ENCODE results near the gene PPIG. TPM values are rescaled to one million over a fixed set of nuclear protein-coding genes. Genes with fewer than 3 reads are reported as not detected.
A peak's percentile ranks its signal among the peaks of the same experiment; 100 is the strongest.

Gene PPIG
- total RNA-seq, 6 experiments from 2014 or later, result 36.5 to 40.3 (median 38.3) TPM

DNA sequence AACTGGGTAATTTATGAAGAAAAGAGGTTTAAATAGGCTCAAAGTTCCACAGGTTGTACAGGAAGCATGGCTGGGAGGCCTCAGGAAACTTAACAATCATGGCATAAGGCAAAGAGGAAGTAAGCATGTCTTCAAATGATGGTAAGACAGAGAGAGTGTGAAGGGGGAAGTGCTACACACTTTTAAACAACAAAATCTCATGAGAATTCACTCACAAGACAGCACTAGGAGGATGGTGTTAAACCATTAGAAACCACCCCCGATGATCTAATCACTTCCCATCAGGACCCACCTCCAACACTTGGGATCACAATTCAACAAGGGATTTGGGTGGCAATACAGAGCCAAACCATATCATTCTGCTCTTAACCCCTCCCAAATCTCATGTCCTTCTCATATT, 75.2 kb downstream of the PPIG start:
- no peak for DNase-seq
- Mint-ChIP-seq H3K4me1 (ENCODE audit: low read depth) (peaks cover 1% of the 10 kb centered on the region), H3K36me3 (ENCODE audit: low read depth) (no peaks in the 10 kb centered on the region), H3K4me3 (no peak overlapping the region), H3K27me3 (ENCODE audit: insufficient read depth) (no peaks in the 10 kb centered on the region; the same call in 1 of the 2 replicates), H3K27ac (no peak overlapping the region), H3K9me3 (no peaks in the 10 kb centered on the region)
- TF ChIP-seq, protein P1, sequence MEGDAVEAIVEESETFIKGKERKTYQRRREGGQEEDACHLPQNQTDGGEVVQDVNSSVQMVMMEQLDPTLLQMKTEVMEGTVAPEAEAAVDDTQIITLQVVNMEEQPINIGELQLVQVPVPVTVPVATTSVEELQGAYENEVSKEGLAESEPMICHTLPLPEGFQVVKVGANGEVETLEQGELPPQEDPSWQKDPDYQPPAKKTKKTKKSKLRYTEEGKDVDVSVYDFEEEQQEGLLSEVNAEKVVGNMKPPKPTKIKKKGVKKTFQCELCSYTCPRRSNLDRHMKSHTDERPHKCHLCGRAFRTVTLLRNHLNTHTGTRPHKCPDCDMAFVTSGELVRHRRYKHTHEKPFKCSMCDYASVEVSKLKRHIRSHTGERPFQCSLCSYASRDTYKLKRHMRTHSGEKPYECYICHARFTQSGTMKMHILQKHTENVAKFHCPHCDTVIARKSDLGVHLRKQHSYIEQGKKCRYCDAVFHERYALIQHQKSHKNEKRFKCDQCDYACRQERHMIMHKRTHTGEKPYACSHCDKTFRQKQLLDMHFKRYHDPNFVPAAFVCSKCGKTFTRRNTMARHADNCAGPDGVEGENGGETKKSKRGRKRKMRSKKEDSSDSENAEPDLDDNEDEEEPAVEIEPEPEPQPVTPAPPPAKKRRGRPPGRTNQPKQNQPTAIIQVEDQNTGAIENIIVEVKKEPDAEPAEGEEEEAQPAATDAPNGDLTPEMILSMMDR (IDR thresholded peaks at IDR 0.05), result no peak

DNA sequence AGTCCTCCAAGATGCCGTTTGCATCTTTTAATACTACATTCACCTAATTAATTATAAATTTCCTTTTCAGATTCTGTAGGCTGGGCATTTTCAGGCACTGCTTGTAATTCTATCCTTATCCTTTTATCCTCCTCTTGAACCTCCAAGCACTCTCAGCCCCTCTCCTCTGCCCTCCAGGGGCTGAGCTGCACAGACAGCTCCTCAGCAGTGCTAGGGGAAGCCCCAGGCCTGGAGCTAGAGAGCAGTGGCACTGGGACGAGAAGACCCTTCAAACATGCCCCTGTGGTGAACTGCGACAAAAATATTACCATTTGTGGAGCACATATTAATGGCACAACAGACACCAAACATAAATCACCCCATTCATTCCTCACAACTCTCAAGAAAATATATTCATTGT, 77.1 kb downstream of the PPIG start:
- H3K4me1 Mint-ChIP-seq (ENCODE audit: low read depth), result peaks cover 21% of the 10 kb centered on the region
- no peaks in the 10 kb centered on the region for H3K36me3 Mint-ChIP-seq (ENCODE audit: low read depth)
- TF ChIP-seq, protein P1 (IDR thresholded peaks at IDR 0.05), result no peak
- no peak overlapping the region for H3K4me3 Mint-ChIP-seq
- H3K9me3 Mint-ChIP-seq, result no peaks in the 10 kb centered on the region
- no peak overlapping the region for H3K27ac Mint-ChIP-seq
- peaks cover 3% of the 10 kb centered on the region for H3K27me3 Mint-ChIP-seq (ENCODE audit: insufficient read depth)
- no peak for DNase-seq

DNA sequence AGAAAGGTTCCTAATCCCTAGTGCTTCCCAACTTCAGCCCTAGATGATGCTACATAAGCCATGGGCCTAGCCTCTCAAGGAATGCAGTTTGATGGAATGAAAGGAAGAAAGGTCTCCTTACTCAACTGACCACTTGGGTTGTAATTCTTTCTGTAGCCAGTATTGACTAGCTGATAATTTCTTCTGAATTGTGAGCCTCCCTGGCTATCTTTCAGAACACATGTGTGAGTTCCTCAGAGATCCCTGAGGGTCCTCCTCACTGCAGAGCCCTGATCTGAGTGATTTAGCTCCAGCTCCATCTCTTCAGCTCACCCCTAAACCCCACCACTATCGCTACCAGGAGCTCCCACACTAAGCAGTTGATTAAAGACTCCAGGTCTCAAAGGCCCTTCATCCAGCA, 78.6 kb downstream of the PPIG start:
- H3K27ac Mint-ChIP-seq, result no peak overlapping the region
- no peak overlapping the region for H3K4me3 Mint-ChIP-seq
- TF ChIP-seq, protein P1 (IDR thresholded peaks at IDR 0.05), result no peak
- H3K36me3 Mint-ChIP-seq (ENCODE audit: low read depth), result no peaks in the 10 kb centered on the region
- peaks cover 21% of the 10 kb centered on the region for H3K4me1 Mint-ChIP-seq (ENCODE audit: low read depth)
- peaks cover 3% of the 10 kb centered on the region for H3K27me3 Mint-ChIP-seq (ENCODE audit: insufficient read depth)
- no peak for DNase-seq
- H3K9me3 Mint-ChIP-seq, result no peaks in the 10 kb centered on the region

DNA sequence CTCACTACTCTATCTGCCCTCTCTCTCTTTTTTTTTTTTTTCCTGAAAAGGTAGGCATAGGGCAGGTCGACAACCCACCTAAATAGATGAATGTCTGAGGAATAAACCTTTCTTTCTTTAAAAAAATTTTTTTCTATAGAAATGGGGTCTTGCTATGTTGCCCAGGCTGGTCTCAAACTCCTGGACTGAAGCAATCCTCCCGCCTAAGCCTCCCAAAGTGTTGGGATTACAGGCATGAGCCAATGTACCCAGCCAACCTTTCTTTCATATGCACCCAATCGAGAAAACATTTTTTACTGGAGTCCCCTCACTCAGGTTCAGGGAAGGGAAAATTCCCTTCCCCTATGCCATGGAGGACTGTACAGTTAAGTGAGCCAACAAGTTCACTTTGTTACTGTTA, 79.1 kb downstream of the PPIG start:
- no peak overlapping the region for H3K27ac Mint-ChIP-seq
- DNase-seq, result no peak
- peaks cover 3% of the 10 kb centered on the region for H3K27me3 Mint-ChIP-seq (ENCODE audit: insufficient read depth)
- TF ChIP-seq, protein P1 (IDR thresholded peaks at IDR 0.05), result no peak
- H3K4me3 Mint-ChIP-seq, result no peak overlapping the region
- peaks cover 21% of the 10 kb centered on the region for H3K4me1 Mint-ChIP-seq (ENCODE audit: low read depth)
- H3K9me3 Mint-ChIP-seq, result no peaks in the 10 kb centered on the region
- no peaks in the 10 kb centered on the region for H3K36me3 Mint-ChIP-seq (ENCODE audit: low read depth)

DNA sequence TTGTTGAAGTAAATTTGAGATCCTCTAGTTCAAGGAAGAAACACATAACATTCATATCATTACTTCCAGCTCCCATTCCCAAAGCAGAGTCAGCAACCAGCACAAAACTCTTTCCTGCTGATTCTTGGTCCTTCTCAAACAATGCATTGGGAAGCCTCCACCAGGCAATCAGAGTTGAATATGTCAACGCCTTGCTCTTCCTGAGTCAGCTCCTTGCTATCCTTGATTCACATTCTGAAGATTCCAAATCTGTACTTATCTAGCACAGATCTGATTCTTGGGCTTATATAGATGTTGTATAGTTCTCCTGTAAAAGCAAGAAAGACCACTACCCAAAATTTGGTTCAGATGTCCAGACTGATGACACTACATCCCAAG, 80.4 kb downstream of the PPIG start:
- H3K4me1 Mint-ChIP-seq (ENCODE audit: low read depth), result peaks cover 21% of the 10 kb centered on the region
- peak overlapping the region; percentile 38 for H3K4me3 Mint-ChIP-seq
- peak; percentile 57 for DNase-seq
- peaks cover 3% of the 10 kb centered on the region for H3K27me3 Mint-ChIP-seq (ENCODE audit: insufficient read depth)
- H3K9me3 Mint-ChIP-seq, result no peaks in the 10 kb centered on the region
- TF ChIP-seq, protein P1 (IDR thresholded peaks at IDR 0.05), result no peak
- peak overlapping the region; percentile 90 for H3K27ac Mint-ChIP-seq
- H3K36me3 Mint-ChIP-seq (ENCODE audit: low read depth), result no peaks in the 10 kb centered on the region

Data from HFFc6 (cell line).